Heart left ventricle (tissue), 13 donors: ENCODE measurements around the gene TPK1.

Experiments
- CTCF ChIP-seq, 12 donors: fragments of 200-600 bp; sonication (generic) in 4 of 12; IDR thresholded peaks; one replicate each; pipeline versions ENCODE4 v1.5.0 to v1.8.0; 2018 to 2022; ENCODE audit warnings: antibody characterized with exemption in 12 of 12, mild to moderate bottlenecking in 5 of 12
- POLR2A ChIP-seq, 2 donors: fragments of 450-650 bp; IDR thresholded peaks; one replicate each; pipeline ENCODE4 v1.6.1; 2017; ENCODE audit warnings: antibody characterized with exemption in 2 of 2, mild to moderate bottlenecking in 2 of 2, moderate library complexity in 2 of 2
- donor health status: ischemic (EF 13 %, LVEDD 7.1; RV severe dilation, severe dysfunction).
- donor health status: DM: no; HTN: yes; CAD: no.
- donor health status: DM: no; HTN: no; CAD: no.
- donor health status: ischemic (EF 25% LVEDD 6.9; RV normal size, moderate dysfunction).
- donor health status: ischemic (EF 25% LVEDD 5.7; RV mildly dilated, moderate dysfunction).
- donor health status: ischemic (EF 35%, LVEDD 5.7; RV mildly dilated, moderate dysfunction).
- donor health status: nonischemic (EF 11% LVEDD 7.7; RV severe dilation, severe dysfunction).
- donor health status: DM: yes; HTN: yes; CAD: no.
- donor health status: PGD.
- donor health status: ischemic (EF 29% LVEDD 5.4; RV normal size, mild dysfunction).
- donor health status: nonischemic (EF 23%, LVEDD 6.1; RV moderate dilation, normal function).

DNA sequence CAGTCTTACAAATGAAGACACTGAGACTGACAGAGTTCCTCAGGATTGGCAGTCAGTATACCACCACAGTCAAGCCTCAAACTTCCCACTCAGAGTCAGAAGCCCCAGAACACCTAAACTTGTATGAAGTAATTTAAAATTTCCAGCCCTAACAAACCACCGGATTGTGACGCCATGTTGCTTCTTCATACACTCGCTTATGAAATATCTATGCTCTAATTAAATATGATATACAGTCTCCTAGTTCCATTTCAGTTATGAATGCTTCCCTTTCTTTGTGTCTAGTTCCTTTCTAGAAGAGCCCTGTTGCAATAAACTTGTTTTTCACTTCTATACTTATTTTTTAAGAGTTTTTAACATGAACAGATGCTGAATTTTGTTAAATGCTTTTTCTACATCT, 260.4 kb downstream of the TPK1 start:
- TF ChIP-seq CTCF (IDR thresholded peaks at IDR 0.05) (no peak), POLR2A (IDR thresholded peaks at IDR 0.05) (no peak)
